Stomach (tissue), 9 donors: ENCODE results near the gene PITPNM3. TPM values are rescaled to one million over a fixed set of nuclear protein-coding genes. Genes with fewer than 3 reads are reported as not detected.

Experiments
- DNase-seq, 2 donors: peaks; one replicate each; pipeline versions ENCODE4 v3.0.0 to v3.0.0-alpha.2; 2013 to 2019
- H3K27ac ChIP-seq, 5 donors: fragments of 200-600 bp in 4 of 5; sonication (generic) in 4 of 5; one replicate each; pipeline ENCODE4 v1.5.1; 2013 to 2019; ENCODE audit warnings: mild to moderate bottlenecking in 1 of 5, moderate library complexity in 1 of 5
- H3K27me3 ChIP-seq, 3 donors: fragments of 200-600 bp; sonication (generic); one replicate each; pipeline ENCODE4 v1.5.1; 2017 to 2019; ENCODE audit warnings: mixed run types in 1 of 3
- H3K36me3 ChIP-seq, 4 donors: fragments of 200-600 bp; sonication (generic); 1 replicate in 3 of 4; 2 replicates in 1 of 4; pipeline ENCODE4 v1.5.1; 2016 to 2019
- H3K4me1 ChIP-seq, 4 donors: fragments of 200-600 bp; sonication (generic); one replicate each; pipeline ENCODE4 v1.5.1; 2016 to 2019
- H3K4me3 ChIP-seq, 4 donors: fragments of 200-600 bp; sonication (generic) in 3 of 4; one replicate each; pipeline ENCODE4 v1.5.1; 2016 to 2019; ENCODE audit warnings: mild to moderate bottlenecking in 1 of 4
- H3K9me3 ChIP-seq, 4 donors: fragments of 200-600 bp; sonication (generic); one replicate each; pipeline ENCODE4 v1.5.1; 2016 to 2019
- EP300 ChIP-seq: sonication (generic); formaldehyde crosslinking; IDR thresholded peaks from one replicate; pipeline ENCODE4 v1.6.1; 2017; ENCODE audit warnings: antibody characterized with exemption
- POLR2A ChIP-seq, 4 donors: fragments of 450-650 bp; IDR thresholded peaks; one replicate each; pipeline ENCODE4 v1.6.1; 2016; ENCODE audit warnings: antibody characterized with exemption in 4 of 4, control low read depth in 2 of 4, mild to moderate bottlenecking in 1 of 4, moderate library complexity in 1 of 4
- POLR2AphosphoS5 ChIP-seq, 3 donors: sonication (generic); formaldehyde crosslinking; IDR thresholded peaks; one replicate each; pipeline ENCODE4 v1.6.1; 2016; ENCODE audit warnings: antibody characterized with exemption in 3 of 3
- WGBS, 5 donors: extraction: QIAGEN DNeasy Blood & Tissue Kit in 3 of 5; methylation state at CpG; one replicate each; pipeline versions ENCODE4 v1.1.5 to v1.1.7; 2013 to 2018; 5-methylcytosine and 5-hydroxymethylcytosine counted together
- intact Hi-C: fragments of 100-400 bp; cut with DNase I; formaldehyde crosslinking; loops from one replicate; pipeline ENCODE4 v1.15.1; 2023; ENCODE audit warnings: low total_unique reads
- polyA plus RNA-seq, 3 donors: library from polyadenylated mRNA; stranded (reverse); fragments of 200-250 nt; gene quantifications; one replicate each; pipeline ENCODE4 v1.2.3, GENCODE V29; 2013
- total RNA-seq, 5 donors: library from RNA; depleted of rRNA; stranded (reverse); fragments of >200 nt; gene quantifications; one replicate each; pipeline versions ENCODE4 v1.1.0 to v1.2.3, GENCODE V29; 2014 to 2016
- TF ChIP-seq, protein P1 (sequence below), 7 experiments: fragments of 450-650 bp in 4 of 7; fragments of 200-600 bp in 3 of 7; sonication (generic) in 3 of 7; IDR thresholded peaks; one replicate each; pipeline ENCODE4 v1.5.1; 2016 to 2019; ENCODE audit warnings: antibody characterized with exemption in 7 of 7, control low read depth in 2 of 7, mild to moderate bottlenecking in 1 of 7
- donor health status: healthy with polysubstance abuse.
- donor health status: Bipolar disorder and iron deficiency.
- donor health status: healthy.

PITPNM3 gene
- total and polyA plus RNA-seq, 8 donors, result 1.1 to 19.3 (median 5.8) TPM

DNA sequence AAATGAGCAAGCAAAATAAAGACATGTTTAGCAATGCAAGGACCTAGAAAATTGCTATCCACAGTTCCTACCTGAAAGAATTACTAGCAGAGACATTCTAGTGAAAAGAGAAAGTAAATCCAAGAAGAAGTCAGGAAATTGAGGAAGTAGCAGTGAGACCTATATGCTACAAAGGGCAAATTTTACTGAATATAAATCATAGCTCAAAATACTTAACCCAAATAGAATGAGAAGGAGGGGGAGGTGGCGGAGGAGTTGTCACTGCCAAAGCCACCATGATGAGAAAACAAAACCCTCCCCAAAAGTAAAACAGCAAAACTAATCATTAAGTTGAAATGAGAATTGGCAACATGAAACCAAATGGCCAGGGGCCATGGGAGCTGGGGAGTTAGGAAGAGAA lies 39.3 kb downstream of the PITPNM3 start:
- H3K9me3 ChIP-seq, result no peaks in the 10 kb centered on the region
- WGBS, 5 donors, result 72 to 100% (median 88%) methylated on average over 1 of the region's 1 CpG
- no peaks in the 10 kb centered on the region for H3K27me3 ChIP-seq
- H3K36me3 ChIP-seq, result peaks cover 0 to 9% (median 3%) of the 10 kb centered on the region in 4 donors
- DNase-seq, result no peak
- TF ChIP-seq POLR2AphosphoS5 (IDR thresholded peaks at IDR 0.05) (no peak), POLR2A (IDR thresholded peaks at IDR 0.05) (no peak), EP300 (no peak)
- TF ChIP-seq, protein P1, sequence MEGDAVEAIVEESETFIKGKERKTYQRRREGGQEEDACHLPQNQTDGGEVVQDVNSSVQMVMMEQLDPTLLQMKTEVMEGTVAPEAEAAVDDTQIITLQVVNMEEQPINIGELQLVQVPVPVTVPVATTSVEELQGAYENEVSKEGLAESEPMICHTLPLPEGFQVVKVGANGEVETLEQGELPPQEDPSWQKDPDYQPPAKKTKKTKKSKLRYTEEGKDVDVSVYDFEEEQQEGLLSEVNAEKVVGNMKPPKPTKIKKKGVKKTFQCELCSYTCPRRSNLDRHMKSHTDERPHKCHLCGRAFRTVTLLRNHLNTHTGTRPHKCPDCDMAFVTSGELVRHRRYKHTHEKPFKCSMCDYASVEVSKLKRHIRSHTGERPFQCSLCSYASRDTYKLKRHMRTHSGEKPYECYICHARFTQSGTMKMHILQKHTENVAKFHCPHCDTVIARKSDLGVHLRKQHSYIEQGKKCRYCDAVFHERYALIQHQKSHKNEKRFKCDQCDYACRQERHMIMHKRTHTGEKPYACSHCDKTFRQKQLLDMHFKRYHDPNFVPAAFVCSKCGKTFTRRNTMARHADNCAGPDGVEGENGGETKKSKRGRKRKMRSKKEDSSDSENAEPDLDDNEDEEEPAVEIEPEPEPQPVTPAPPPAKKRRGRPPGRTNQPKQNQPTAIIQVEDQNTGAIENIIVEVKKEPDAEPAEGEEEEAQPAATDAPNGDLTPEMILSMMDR (IDR thresholded peaks at IDR 0.05), result no peak
- H3K4me1 ChIP-seq, result no peaks in the 10 kb centered on the region
- H3K27ac ChIP-seq, result no peak overlapping the region
- intact Hi-C loops, result no loop called here
- H3K4me3 ChIP-seq, result no peak overlapping the region

DNA sequence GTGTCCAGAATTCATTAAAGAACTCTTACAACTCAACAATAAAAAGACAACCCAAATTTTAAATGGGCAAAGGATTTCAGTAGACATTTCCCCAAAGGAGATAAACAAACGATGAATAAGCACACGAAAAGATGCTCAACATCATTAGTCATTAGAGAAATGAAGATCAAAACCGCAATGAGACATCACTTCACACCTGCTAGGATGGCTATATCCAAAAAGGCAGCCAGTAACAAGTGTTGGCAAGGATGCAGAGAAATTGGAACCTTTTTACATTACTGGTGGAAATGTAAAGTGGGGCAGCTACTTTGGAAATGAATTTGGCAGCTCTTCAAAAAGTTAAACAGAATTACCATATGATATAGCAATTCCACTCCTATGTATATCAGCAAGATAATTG lies 42.0 kb downstream of the PITPNM3 start:
- no peak overlapping the region for H3K4me3 ChIP-seq
- no peak for DNase-seq
- H3K9me3 ChIP-seq, result no peaks in the 10 kb centered on the region
- TF ChIP-seq POLR2A (IDR thresholded peaks at IDR 0.05) (no peak), EP300 (no peak), POLR2AphosphoS5 (IDR thresholded peaks at IDR 0.05) (no peak)
- TF ChIP-seq, protein P1 (IDR thresholded peaks at IDR 0.05), result no peak
- no peaks in the 10 kb centered on the region for H3K36me3 ChIP-seq
- H3K27ac ChIP-seq, result no peak overlapping the region
- peaks cover 0 to 1% (median 0%) of the 10 kb centered on the region in 4 donors for H3K4me1 ChIP-seq
- no peaks in the 10 kb centered on the region for H3K27me3 ChIP-seq
- WGBS, 5 donors, result 86 to 94% (median 89%) methylated on average over 3 of the region's 3 CpGs
- intact Hi-C loops, result no loop called here

DNA sequence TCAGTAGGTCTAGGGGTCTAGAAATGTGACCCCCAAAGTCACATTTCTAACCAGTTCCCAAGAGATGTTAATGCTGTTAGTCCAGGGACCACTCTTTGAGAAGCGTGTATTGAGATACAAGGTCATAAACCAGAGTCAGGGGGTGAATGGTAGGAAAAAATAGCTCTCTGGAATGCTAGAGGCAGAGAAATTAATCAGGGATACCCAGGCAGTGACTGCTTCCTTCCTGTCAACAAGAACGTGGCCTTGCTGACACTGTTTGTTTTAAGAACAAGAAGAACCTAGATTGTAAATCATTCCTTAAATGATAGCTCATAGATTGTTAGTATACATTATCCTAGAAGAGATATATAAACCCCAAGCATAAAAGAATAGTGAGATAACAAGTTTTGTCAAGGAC lies 43.8 kb downstream of the PITPNM3 start:
- Histone ChIP-seq H3K4me1 (peaks cover 0 to 13% (median 4%) of the 10 kb centered on the region in 4 donors), H3K4me3 (no peak overlapping the region), H3K27me3 (no peaks in the 10 kb centered on the region), H3K27ac (no peak overlapping the region), H3K36me3 (no peaks in the 10 kb centered on the region), H3K9me3 (no peaks in the 10 kb centered on the region)
- WGBS, 5 donors, result 37 to 42% (median 40%) methylated on average over 2 of the region's 2 CpGs
- intact Hi-C loops, result no loop called here
- no peak for DNase-seq
- TF ChIP-seq, protein P1 (IDR thresholded peaks at IDR 0.05), result no peak
- TF ChIP-seq POLR2AphosphoS5 (IDR thresholded peaks at IDR 0.05) (no peak), EP300 (no peak), POLR2A (IDR thresholded peaks at IDR 0.05) (no peak)

DNA sequence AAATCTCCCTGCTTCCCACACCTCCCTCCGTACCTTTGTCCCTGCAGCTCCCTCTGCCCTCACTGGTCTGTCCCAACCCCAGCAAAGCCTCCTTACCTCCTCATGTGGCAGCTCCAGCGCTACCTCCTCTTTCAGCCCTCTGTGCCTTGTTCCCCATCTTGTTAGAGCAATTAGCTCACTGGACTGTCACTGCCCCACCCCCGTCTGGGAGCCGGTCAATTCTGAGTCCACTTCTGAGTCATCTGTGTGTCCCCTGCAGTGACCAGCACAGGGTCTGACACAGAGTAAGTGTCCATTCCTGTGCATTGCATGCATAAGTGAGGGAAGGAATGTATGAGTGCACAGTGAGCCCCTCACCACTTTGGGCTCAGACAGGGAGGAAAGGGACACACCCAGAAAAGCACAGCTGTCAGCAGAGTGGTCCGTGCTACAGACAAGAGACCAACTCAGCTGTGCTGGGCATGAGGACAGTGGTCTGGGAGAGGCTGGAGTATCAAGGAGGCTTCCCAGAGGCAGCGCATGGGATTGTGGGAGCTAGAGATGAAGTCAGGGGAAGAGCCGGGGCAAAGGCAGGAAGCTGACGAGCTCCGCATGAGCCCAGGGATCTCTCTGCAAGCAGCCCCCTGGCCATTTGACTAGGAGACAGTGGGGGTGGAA lies 45.9 kb downstream of the PITPNM3 start:
- Histone ChIP-seq H3K27ac (no peak overlapping the region), H3K27me3 (no peaks in the 10 kb centered on the region), H3K36me3 (no peaks in the 10 kb centered on the region), H3K9me3 (no peaks in the 10 kb centered on the region), H3K4me1 (peaks cover 7 to 28% (median 17%) of the 10 kb centered on the region in 4 donors), H3K4me3 (no peak overlapping the region)
- TF ChIP-seq, protein P1 (IDR thresholded peaks at IDR 0.05), result no peak
- intact Hi-C loops, result no loop called here
- WGBS, 5 donors, result 88 to 92% (median 88%) methylated on average over 9 of the region's 9 CpGs
- no peak for DNase-seq
